BE2C (cell line): ENCODE results near the gene CLPX.
A peak's percentile ranks its signal among the peaks of the same experiment; 100 is the strongest.
"Not testable (repeated sequence)": the region's sequence is repeated elsewhere in the genome, so short reads cannot be mapped to it uniquely, and the experiment has no call there.

Experiments used
- DNase-seq: peaks from one replicate; pipeline ENCODE4 v3.0.0-alpha.2; 2020
- H3K27me3 ChIP-seq: fragments of 250-450 bp; sonication (Bioruptor Pico); 2 replicates; pipeline ENCODE4 v1.5.1; 2020; ENCODE audit warnings: mild to moderate bottlenecking
- H3K36me3 ChIP-seq: fragments of 250-450 bp; sonication (Bioruptor Pico); 2 replicates; pipeline ENCODE4 v1.5.1; 2020; ENCODE audit warnings: mild to moderate bottlenecking
- H3K4me1 ChIP-seq: fragments of 250-450 bp; sonication (Bioruptor Pico); 2 replicates; pipeline ENCODE4 v1.5.1; 2020
- H3K4me3 ChIP-seq: 2 replicates; pipeline ENCODE4 v1.5.1; 2011; ENCODE audit warnings: low read depth, low read length
- H3K9me3 ChIP-seq: fragments of 250-450 bp; sonication (Bioruptor Pico); 2 replicates; pipeline ENCODE4 v1.5.1; 2020
- TF ChIP-seq, protein P1 (sequence below): IDR thresholded peaks from 2 replicates; pipeline ENCODE4 v1.5.1; 2012; ENCODE audit warnings: mild to moderate bottlenecking, low read depth, low read length

Gene CLPX

DNA sequence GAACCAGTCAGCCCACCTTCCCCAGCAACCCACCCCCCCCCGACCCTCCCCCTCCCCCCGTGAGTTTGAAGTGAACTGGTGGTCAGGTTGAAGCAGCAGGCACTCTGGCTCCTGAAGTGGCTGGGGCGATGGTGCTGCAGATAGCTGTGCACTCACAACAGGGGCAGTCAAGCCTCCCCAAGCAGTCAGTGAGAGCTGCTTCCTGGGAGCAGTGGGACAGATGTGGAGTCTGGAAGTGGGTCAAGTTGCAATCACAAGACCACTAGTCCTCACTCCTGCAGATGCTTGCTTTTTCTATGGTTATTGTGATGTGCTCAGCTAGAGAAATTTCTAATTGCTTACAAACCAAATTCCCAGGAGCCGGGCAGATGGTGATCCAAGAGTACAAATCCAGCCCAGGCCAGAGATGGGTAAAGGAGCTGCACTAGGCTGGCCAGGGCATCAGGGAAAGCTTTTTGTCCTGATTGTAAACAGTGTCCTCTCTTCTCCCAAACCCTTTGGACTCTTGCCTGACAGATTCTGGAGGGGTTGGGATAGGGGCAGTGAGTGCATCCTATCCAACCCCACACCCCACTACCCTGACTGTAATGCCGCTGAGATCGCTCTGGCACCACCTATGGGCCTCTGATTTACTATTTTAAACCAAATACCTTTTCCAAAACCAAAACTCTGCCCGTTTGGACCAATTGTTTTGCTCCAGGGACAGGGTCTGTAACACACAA lies 9.8 kb upstream of the CLPX start:
- no peaks in the 10 kb centered on the region for H3K27me3 ChIP-seq
- H3K9me3 ChIP-seq, result no peaks in the 10 kb centered on the region
- no peaks in the 10 kb centered on the region; the same call in 1 of the 2 replicates for H3K4me1 ChIP-seq
- no peak overlapping the region for H3K4me3 ChIP-seq
- DNase-seq, result no peak
- H3K36me3 ChIP-seq, result no peaks in the 10 kb centered on the region
- TF ChIP-seq, protein P1, sequence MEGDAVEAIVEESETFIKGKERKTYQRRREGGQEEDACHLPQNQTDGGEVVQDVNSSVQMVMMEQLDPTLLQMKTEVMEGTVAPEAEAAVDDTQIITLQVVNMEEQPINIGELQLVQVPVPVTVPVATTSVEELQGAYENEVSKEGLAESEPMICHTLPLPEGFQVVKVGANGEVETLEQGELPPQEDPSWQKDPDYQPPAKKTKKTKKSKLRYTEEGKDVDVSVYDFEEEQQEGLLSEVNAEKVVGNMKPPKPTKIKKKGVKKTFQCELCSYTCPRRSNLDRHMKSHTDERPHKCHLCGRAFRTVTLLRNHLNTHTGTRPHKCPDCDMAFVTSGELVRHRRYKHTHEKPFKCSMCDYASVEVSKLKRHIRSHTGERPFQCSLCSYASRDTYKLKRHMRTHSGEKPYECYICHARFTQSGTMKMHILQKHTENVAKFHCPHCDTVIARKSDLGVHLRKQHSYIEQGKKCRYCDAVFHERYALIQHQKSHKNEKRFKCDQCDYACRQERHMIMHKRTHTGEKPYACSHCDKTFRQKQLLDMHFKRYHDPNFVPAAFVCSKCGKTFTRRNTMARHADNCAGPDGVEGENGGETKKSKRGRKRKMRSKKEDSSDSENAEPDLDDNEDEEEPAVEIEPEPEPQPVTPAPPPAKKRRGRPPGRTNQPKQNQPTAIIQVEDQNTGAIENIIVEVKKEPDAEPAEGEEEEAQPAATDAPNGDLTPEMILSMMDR, result 0 out of 2 replicates have a peak, but pooled peaks have one; percentile 1

DNA sequence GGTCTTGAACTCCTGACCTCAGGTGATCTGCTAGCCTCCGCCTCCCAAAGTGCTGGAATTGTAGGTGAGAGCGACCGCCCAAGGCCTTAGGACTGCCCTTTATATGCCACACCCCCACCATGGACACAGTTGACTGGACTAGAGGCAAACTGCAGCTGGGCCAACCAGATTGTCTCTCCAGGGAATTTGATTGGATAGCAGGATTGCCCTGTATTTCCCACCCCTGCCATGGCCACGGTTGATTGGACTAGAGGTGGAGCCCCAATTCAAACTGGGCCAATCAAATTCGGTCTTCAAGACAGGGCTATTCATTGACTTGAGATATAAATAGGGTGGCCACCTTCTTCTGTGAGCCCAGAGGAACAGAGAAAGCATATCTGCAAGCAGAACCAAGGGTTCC lies 6.9 kb upstream of the CLPX start:
- DNase-seq, result peak; percentile 58
- Histone ChIP-seq H3K27me3 (no peaks in the 10 kb centered on the region), H3K9me3 (no peaks in the 10 kb centered on the region), H3K36me3 (no peaks in the 10 kb centered on the region), H3K4me1 (no peaks in the 10 kb centered on the region; the same call in 1 of the 2 replicates), H3K4me3 (no peak overlapping the region)
- TF ChIP-seq, protein P1, result no peak

DNA sequence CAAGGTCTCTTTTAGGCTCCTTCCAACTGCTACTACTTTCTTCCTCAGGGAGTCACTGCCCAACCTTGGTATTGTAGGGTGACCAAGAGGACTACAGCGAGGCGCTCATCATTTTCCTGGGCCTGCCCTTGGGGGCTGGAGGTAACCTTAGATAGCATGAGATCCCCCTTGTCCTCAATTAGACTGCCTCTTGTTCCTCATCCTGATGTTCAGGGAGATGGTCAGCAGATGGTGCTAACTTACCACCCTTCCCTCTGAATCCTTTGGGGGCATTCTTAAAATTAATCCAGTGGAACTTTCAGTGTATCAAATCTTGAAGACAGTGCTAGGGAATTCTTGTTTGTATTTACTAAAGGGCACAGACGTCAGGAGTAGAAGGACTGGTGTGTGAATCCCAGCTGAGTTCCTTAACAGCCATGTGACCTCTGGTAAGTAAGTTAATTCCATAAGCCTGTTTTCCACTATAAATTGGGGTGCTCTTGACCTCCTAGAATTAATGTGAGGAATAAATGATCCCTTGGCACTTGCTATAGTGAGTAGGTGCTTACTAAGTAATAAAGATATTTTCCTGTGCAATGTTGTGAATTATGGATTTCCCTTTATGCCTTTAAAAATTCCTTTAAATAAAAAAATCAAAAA lies 4.1 kb upstream of the CLPX start:
- Histone ChIP-seq H3K9me3 (no peaks in the 10 kb centered on the region), H3K36me3 (no peaks in the 10 kb centered on the region), H3K4me3 (no peak overlapping the region), H3K4me1 (no peaks in the 10 kb centered on the region; the same call in 1 of the 2 replicates), H3K27me3 (no peaks in the 10 kb centered on the region)
- TF ChIP-seq, protein P1, result peak; percentile 92
- peak; percentile 50 for DNase-seq

DNA sequence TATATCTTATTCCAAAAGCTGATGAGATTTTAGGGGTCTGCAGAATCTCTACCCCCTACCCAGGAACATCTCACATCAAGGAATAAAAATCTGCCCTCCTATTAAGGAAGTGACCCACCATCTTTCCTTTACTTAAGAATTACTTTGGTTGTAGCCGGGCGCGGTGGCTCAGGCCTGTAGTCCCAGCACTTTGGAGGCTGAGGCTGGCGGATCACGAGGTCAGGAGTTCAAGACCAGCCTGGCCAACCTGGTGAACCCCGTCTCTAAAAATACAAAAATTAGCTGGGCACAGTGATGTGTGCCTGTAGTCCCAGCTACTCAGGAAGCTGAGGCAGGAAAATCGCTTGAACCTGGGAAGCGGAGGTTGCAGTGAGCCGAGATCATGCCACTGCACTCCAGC lies 3.3 kb upstream of the CLPX start:
- not testable (repeated sequence) for H3K36me3 ChIP-seq, H3K9me3 ChIP-seq, DNase-seq, H3K4me3 ChIP-seq, H3K4me1 ChIP-seq, H3K27me3 ChIP-seq

DNA sequence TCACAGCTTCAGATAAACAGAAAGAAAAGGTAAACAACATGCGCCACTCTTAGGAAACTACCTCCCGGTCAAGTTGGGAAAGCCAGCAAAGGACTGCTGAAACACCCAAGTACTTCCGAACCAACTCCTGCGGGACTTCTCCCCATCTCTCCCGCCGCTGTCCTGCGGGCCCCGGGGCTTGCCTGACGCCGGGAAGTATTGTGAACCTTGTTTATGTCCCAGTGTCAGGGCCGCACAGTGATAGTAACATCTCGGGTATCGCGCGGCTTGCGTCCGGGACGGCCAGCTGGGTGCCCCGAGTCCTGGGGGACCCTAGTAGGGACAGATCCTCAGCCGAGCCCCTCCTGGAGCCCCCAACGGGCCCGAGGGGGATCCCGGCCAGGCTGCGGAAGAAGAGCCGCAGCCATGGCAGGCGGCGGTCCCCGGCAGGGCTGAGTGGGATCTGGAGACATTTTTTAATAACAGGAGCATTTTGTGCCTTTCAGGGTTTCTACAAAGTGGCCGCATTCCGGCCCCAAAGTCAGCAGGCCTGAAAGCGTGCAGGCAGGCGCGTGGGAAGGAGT lies 756 bp downstream of the CLPX start:
- TF ChIP-seq, protein P1, result no peak
- Histone ChIP-seq H3K9me3 (no peaks in the 10 kb centered on the region), H3K36me3 (peaks cover 10% of the 10 kb centered on the region), H3K4me1 (no peaks in the 10 kb centered on the region; the same call in 1 of the 2 replicates), H3K27me3 (no peaks in the 10 kb centered on the region), H3K4me3 (peak overlapping the region; percentile 96)
- DNase-seq, result peak; percentile 69

DNA sequence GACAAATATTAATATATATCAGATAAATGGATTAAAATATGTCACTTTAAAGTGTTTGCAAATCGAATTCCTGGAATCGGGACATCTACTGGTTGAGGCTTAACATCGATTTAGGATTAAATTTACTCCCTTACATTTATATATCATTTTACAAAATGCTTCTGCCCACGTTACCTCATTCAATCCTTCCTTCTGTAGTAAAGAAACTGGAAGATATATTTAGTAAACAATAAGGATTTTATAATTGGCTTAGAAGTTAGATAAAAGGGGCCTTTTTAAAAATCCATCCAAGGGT lies 1.3 kb downstream of the CLPX start:
- H3K36me3 ChIP-seq, result peaks cover 15% of the 10 kb centered on the region

More for the DNA sequence above, 1.3 kb downstream of the CLPX start:
- TF ChIP-seq, protein P1, result no peak
- Histone ChIP-seq H3K9me3 (no peaks in the 10 kb centered on the region), H3K4me1 (no peaks in the 10 kb centered on the region; the same call in 1 of the 2 replicates), H3K4me3 (peak overlapping the region; percentile 96), H3K27me3 (no peaks in the 10 kb centered on the region)
- no peak for DNase-seq
